H1 (cell line): ENCODE results near the gene DENND1A. TPM values are rescaled to one million over a fixed set of nuclear protein-coding genes. Genes with fewer than 3 reads are reported as not detected.

Experiments
- CTCF ChIA-PET: fragments of 300-600 bp; sonication (Branson Sonifier 250); formaldehyde crosslinking; loops from one replicate; lab custom pipeline; 2021; ENCODE audit not compliant: partially characterized antibody; lab: Charles Lee
- POLR2A ChIA-PET: fragments of 300-600 bp; sonication (Branson Sonifier 250); formaldehyde crosslinking; loops from one replicate; lab custom pipeline; 2021; ENCODE audit warnings: inconsistent platforms; ENCODE audit not compliant: partially characterized antibody; lab: Charles Lee
- DNase-seq, 2 experiments: peaks; one replicate each; pipeline versions ENCODE4 v3.0.0 to v3.0.0-alpha.2; 2010 to 2022; ENCODE audit warnings: low spot score in 2 of 2, low read depth in 1 of 2, mixed read lengths in 1 of 2
- FAIRE-seq: peaks from 2 replicates; lab custom pipeline; 2011; peaks lifted over from hg19 to GRCh38; lab: Jason Lieb, UNC
- H2AFZ ChIP-seq: 2 replicates; pipeline ENCODE4 v1.8.1; 2012; ENCODE audit warnings: low read length, inconsistent platforms
- H2AK5ac ChIP-seq: 2 replicates; pipeline ENCODE4 v1.6.1; 2013; ENCODE audit warnings: low read depth, low read length
- H2BK120ac ChIP-seq: replicated peaks from 2 replicates; pipeline ENCODE3; 2013; ENCODE audit warnings: low read depth, low read length, inconsistent platforms
- H2BK12ac ChIP-seq: 2 replicates; pipeline ENCODE4 v1.6.1; 2013; ENCODE audit warnings: low read depth, low read length
- H2BK15ac ChIP-seq: 2 replicates; pipeline ENCODE4 v1.6.1; 2013; ENCODE audit warnings: low read length
- H2BK20ac ChIP-seq: 2 replicates; pipeline ENCODE4 v1.6.1; 2013; ENCODE audit warnings: low read length
- H2BK5ac ChIP-seq: 2 replicates; pipeline ENCODE4 v1.6.1; 2013; ENCODE audit warnings: low read depth, low read length
- H3K14ac ChIP-seq: 2 replicates; pipeline ENCODE4 v1.6.1; 2013; ENCODE audit warnings: inconsistent platforms; ENCODE audit not compliant: insufficient read length
- H3K18ac ChIP-seq: 2 replicates; pipeline ENCODE4 v1.6.1; 2013; ENCODE audit warnings: low read length; ENCODE audit errors: extremely low read depth
- H3K23ac ChIP-seq: 2 replicates; pipeline ENCODE4 v1.6.1; 2013; ENCODE audit warnings: inconsistent platforms; ENCODE audit not compliant: insufficient read length
- H3K23me2 ChIP-seq: 2 replicates; pipeline ENCODE4 v1.6.1; 2013; ENCODE audit warnings: low read depth, low read length
- H3K27ac ChIP-seq: 2 replicates; pipeline ENCODE4 v1.6.1; 2011; ENCODE audit warnings: low read depth, low read length, inconsistent platforms
- H3K27me3 ChIP-seq, 4 experiments: replicated peaks in 1 of 4; 1 replicate in 1 of 4; 2 replicates in 3 of 4; pipeline versions ENCODE4 v1.6.1 to v1.8.1; 2011 to 2013; ENCODE audit warnings: low read length in 3 of 4, mild to moderate bottlenecking in 3 of 4, inconsistent platforms in 2 of 4, mixed read lengths in 2 of 4, moderate library complexity in 1 of 4; ENCODE audit not compliant: control insufficient read depth in 3 of 4, insufficient read depth in 3 of 4; ENCODE audit errors: extremely low read depth in 1 of 4
- H3K36me3 ChIP-seq, 4 experiments: 2 replicates each; pipeline versions ENCODE4 v1.6.1 to v1.8.1; 2011 to 2013; ENCODE audit warnings: mild to moderate bottlenecking in 4 of 4, low read length in 3 of 4, moderate library complexity in 2 of 4, control low read depth in 1 of 4, inconsistent platforms in 1 of 4; ENCODE audit not compliant: insufficient read depth in 4 of 4, control insufficient read depth in 2 of 4
- H3K4ac ChIP-seq: replicated peaks from 2 replicates; pipeline ENCODE3; 2013; ENCODE audit warnings: low read length, low read depth, mixed read lengths, inconsistent platforms; ENCODE audit not compliant: insufficient read length
- H3K4me1 ChIP-seq, 4 experiments: replicated peaks in 1 of 4; 1 replicate in 1 of 4; 2 replicates in 3 of 4; pipeline versions ENCODE4 v1.6.1 to v1.8.1; 2011 to 2013; ENCODE audit warnings: low read length in 3 of 4, inconsistent platforms in 2 of 4, mixed read lengths in 1 of 4; ENCODE audit not compliant: insufficient read depth in 4 of 4, control insufficient read depth in 3 of 4
- H3K4me2 ChIP-seq, 2 experiments: 2 replicates each; pipeline versions ENCODE4 v1.6.1 to v1.8.1; 2011 to 2013; ENCODE audit warnings: low read depth in 2 of 2, low read length in 2 of 2, control low read depth in 1 of 2, inconsistent platforms in 1 of 2, mild to moderate bottlenecking in 1 of 2; ENCODE audit not compliant: insufficient read depth in 1 of 2
- H3K4me3 ChIP-seq, 4 experiments: fragments of 200-600, 300-600 bp in 1 of 4; sonication (generic), shearing (Covaris generic), sonication (Bioruptor Twin) in 1 of 4; 2 replicates each; pipeline versions ENCODE4 v1.5.1 to v1.8.1; 2011 to 2016; ENCODE audit warnings: low read length in 4 of 4, low read depth in 3 of 4, control low read depth in 2 of 4, inconsistent platforms in 2 of 4, mild to moderate bottlenecking in 2 of 4, mixed read lengths in 1 of 4, moderate library complexity in 1 of 4; ENCODE audit not compliant: insufficient read depth in 2 of 4; ENCODE audit errors: extremely low read depth in 1 of 4
- H3K56ac ChIP-seq: replicated peaks from 2 replicates; pipeline ENCODE3; 2013; ENCODE audit warnings: low read depth, mild to moderate bottlenecking, mixed read lengths, low read length, inconsistent platforms; ENCODE audit not compliant: insufficient read length
- H3K79me1 ChIP-seq: 2 replicates; pipeline ENCODE4 v1.6.1; 2013; ENCODE audit warnings: low read depth, low read length, control low read depth
- H3K79me2 ChIP-seq, 2 experiments: 2 replicates each; pipeline versions ENCODE4 v1.6.1 to v1.8.1; 2012 to 2013; ENCODE audit warnings: low read length in 2 of 2, mild to moderate bottlenecking in 2 of 2, inconsistent platforms in 1 of 2; ENCODE audit not compliant: insufficient read depth in 2 of 2, control insufficient read depth in 1 of 2
- H3K9ac ChIP-seq, 4 experiments: replicated peaks in 1 of 4; 1 replicate in 1 of 4; 2 replicates in 3 of 4; pipeline versions ENCODE4 v1.6.1 to v1.8.1; 2011 to 2013; ENCODE audit warnings: low read depth in 3 of 4, low read length in 3 of 4, control low read depth in 2 of 4, mild to moderate bottlenecking in 2 of 4, moderate library complexity in 2 of 4, inconsistent platforms in 1 of 4; ENCODE audit errors: extremely low read depth in 1 of 4
- H3K9me3 ChIP-seq, 2 experiments: 2 replicates each; pipeline versions ENCODE4 v1.6.1 to v1.8.1; 2012 to 2013; ENCODE audit warnings: mild to moderate bottlenecking in 2 of 2, moderate library complexity in 2 of 2, control low read depth in 1 of 2, inconsistent platforms in 1 of 2, low read depth in 1 of 2, low read length in 1 of 2, mixed read lengths in 1 of 2; ENCODE audit not compliant: insufficient read depth in 2 of 2
- H4K20me1 ChIP-seq, 2 experiments: replicated peaks in 1 of 2; 2 replicates each; pipeline versions ENCODE3 to v1.8.1; 2011 to 2013; ENCODE audit warnings: inconsistent platforms in 2 of 2, low read length in 2 of 2, mild to moderate bottlenecking in 1 of 2; ENCODE audit not compliant: insufficient read depth in 2 of 2, control insufficient read depth in 1 of 2
- H4K5ac ChIP-seq: 2 replicates; pipeline ENCODE4 v1.6.1; 2013; ENCODE audit warnings: low read length, low read depth, mixed read lengths, inconsistent platforms; ENCODE audit not compliant: insufficient read length
- H4K8ac ChIP-seq: 2 replicates; pipeline ENCODE4 v1.8.0; 2013; ENCODE audit warnings: mild to moderate bottlenecking, moderate library complexity, low read length, inconsistent platforms; ENCODE audit not compliant: insufficient read depth; ENCODE audit errors: extremely low read depth
- H4K91ac ChIP-seq: replicated peaks from 2 replicates; pipeline ENCODE3; 2013; ENCODE audit warnings: low read length, mixed read lengths, inconsistent platforms; ENCODE audit not compliant: insufficient read length
- CBX5 ChIP-seq: fragments of 300-800, 300-1000 bp; sonication (generic); IDR thresholded peaks from 2 replicates; pipeline ENCODE4 v1.7.1; 2016; ENCODE audit warnings: antibody characterized with exemption, low read length, low read depth
- CBX8 ChIP-seq: fragments of 300-800, 300-1000 bp; sonication (generic); IDR thresholded peaks from 2 replicates; pipeline ENCODE4 v1.7.1; 2016; ENCODE audit warnings: low read depth, low read length, borderline replicate concordance
- CEBPB ChIP-seq: IDR thresholded peaks from 2 replicates; pipeline ENCODE4 v1.6.1; 2012; ENCODE audit warnings: low read depth, low read length
- EZH2 ChIP-seq: fragments of 200-600 bp; sonication (generic); IDR thresholded peaks from 2 replicates; pipeline ENCODE4 v1.7.1; 2012; ENCODE audit warnings: low read depth, mild to moderate bottlenecking, moderate library complexity, low read length, inconsistent platforms; ENCODE audit not compliant: severe bottlenecking
- GABPA ChIP-seq: IDR thresholded peaks from 2 replicates; pipeline ENCODE4 v1.6.1; 2011; ENCODE audit warnings: mild to moderate bottlenecking, low read length, moderate library complexity, borderline replicate concordance; ENCODE audit not compliant: insufficient read depth
- HDAC2 ChIP-seq, 2 experiments: fragments of 300-600 bp in 1 of 2; sonication (generic) in 1 of 2; IDR thresholded peaks; 2 replicates each; pipeline ENCODE4 v1.6.1; 2011 to 2012; ENCODE audit warnings: low read depth in 2 of 2, low read length in 2 of 2, mild to moderate bottlenecking in 2 of 2, moderate library complexity in 2 of 2, borderline replicate concordance in 1 of 2, inconsistent platforms in 1 of 2
- KDM4A ChIP-seq: IDR thresholded peaks from one replicate; pipeline ENCODE4 v1.7.1; 2012; ENCODE audit warnings: low read depth, mild to moderate bottlenecking, moderate library complexity, low read length, inconsistent platforms; ENCODE audit not compliant: severe bottlenecking
- POU5F1 ChIP-seq: IDR thresholded peaks from 2 replicates; pipeline ENCODE4 v1.6.1; 2011; ENCODE audit warnings: low read depth, mild to moderate bottlenecking, low read length, moderate library complexity
- RNF2 ChIP-seq: fragments of 200-900, 300-1000 bp; sonication (generic); IDR thresholded peaks from 2 replicates; pipeline ENCODE4 v1.7.1; 2016; ENCODE audit warnings: borderline replicate concordance, low read depth, mild to moderate bottlenecking, antibody characterized with exemption, low read length; ENCODE audit not compliant: poor library complexity, severe bottlenecking; ENCODE audit errors: missing control alignments
- RXRA ChIP-seq: IDR thresholded peaks from 2 replicates; pipeline ENCODE4 v1.6.1; 2011; ENCODE audit warnings: low read depth, mild to moderate bottlenecking, low read length, moderate library complexity; ENCODE audit not compliant: insufficient read depth
- SUZ12 ChIP-seq: fragments of 200-600 bp; sonication (generic); IDR thresholded peaks from 2 replicates; pipeline ENCODE4 v1.6.1; 2012; ENCODE audit warnings: mild to moderate bottlenecking, inconsistent platforms, low read length, moderate library complexity, mixed read lengths
- TAF1 ChIP-seq: IDR thresholded peaks from 2 replicates; pipeline ENCODE4 v1.6.1; 2011; ENCODE audit warnings: mild to moderate bottlenecking, low read depth, low read length
- WGBS, 2 experiments: shearing (Covaris generic) in 1 of 2; methylation state at CpG; one replicate each; pipeline versions ENCODE4 v1.1.6 to v1.1.7; 2013 to 2015; ENCODE audit warnings: low lambda C conversion rate in 2 of 2, mixed read lengths in 2 of 2, inconsistent platforms in 1 of 2, low coverage in 1 of 2, missing lambda C conversion rate in 1 of 2; ENCODE audit not compliant: insufficient replicate concordance in 2 of 2, insufficient coverage in 1 of 2, insufficient read length in 1 of 2; ENCODE audit errors: extremely low coverage in 1 of 2, missing lambda C conversion rate in 1 of 2; 5-methylcytosine and 5-hydroxymethylcytosine counted together
- polyA plus RNA-seq, 7 experiments: library from polyadenylated mRNA; depleted of rRNA in 3 of 7; stranded (reverse) in 5 of 7; unstranded in 2 of 7; fragments of >200 nt in 5 of 7; fragments of 200-250 nt in 2 of 7; gene quantifications; 1 replicate in 5 of 7; 2 replicates in 1 of 7; 4 replicates in 1 of 7; pipeline versions ENCODE4 v1.2.1 to v1.2.3, GENCODE V29; 2011 to 2013; ENCODE audit warnings: missing spikeins in 2 of 7, mixed read lengths in 2 of 7
- total RNA-seq: library from RNA; stranded (reverse); fragmentation: NEBNext Ultra II Directional; extraction: Animal tissue kit (Norgen Biotek cat#: 25700); gene quantifications from 2 replicates; pipeline ENCODE4 v1.2.1, GENCODE V29; 2021
- TF ChIP-seq, protein P1 (sequence below): IDR thresholded peaks from 2 replicates; pipeline ENCODE4 v1.6.1; 2011; ENCODE audit warnings: low read depth, mild to moderate bottlenecking, low read length; ENCODE audit not compliant: insufficient read depth

DENND1A gene
- total and polyA plus RNA-seq, 2 of the 8 experiments (the other 6 are each of a cell fraction or from before 2014, with no cell fraction given) = 24.1 to 26.4 TPM

GRCh38 chr9:123629531-123629930 lies 300.4 kb downstream of the DENND1A start:
- Histone ChIP-seq H3K18ac (no peak overlapping the region), H2BK15ac (no peak overlapping the region), H2AFZ (no peak overlapping the region), H3K79me2 (no peaks in the 10 kb centered on the region), H3K9me3 (no peaks in the 10 kb centered on the region), H3K27ac (no peak overlapping the region), H3K4me3 (no peak overlapping the region), H4K20me1 (no peaks in the 10 kb centered on the region), H2BK5ac (no peak overlapping the region), H3K23ac (no peak overlapping the region), H3K79me1 (no peaks in the 10 kb centered on the region), H3K4ac (no peak overlapping the region), H2BK20ac (no peak overlapping the region), H4K91ac (no peak overlapping the region), H3K36me3 (no peaks in the 10 kb centered on the region), H3K23me2 (no peaks in the 10 kb centered on the region), H4K8ac (no peak overlapping the region), H3K56ac (no peak overlapping the region), H3K4me2 (no peak overlapping the region), H3K9ac (no peak overlapping the region), H2BK12ac (no peak overlapping the region), H2BK120ac (no peak overlapping the region), H3K14ac (no peak overlapping the region), H3K4me1 (no peaks in the 10 kb centered on the region), H4K5ac (no peak overlapping the region), H2AK5ac (no peak overlapping the region), H3K27me3 (no peaks in the 10 kb centered on the region)
- WGBS, 2 experiments = 96% methylated on average over 3 of the region's 3 CpGs; no CpG with 5 or more reads in 1 of the 2 experiments
- no peak for FAIRE-seq
- ChIA-PET POLR2A (no interaction called here), CTCF (no interaction called here)
- no peak for DNase-seq
- TF ChIP-seq GABPA (no peak), RXRA (no peak), POU5F1 (no peak), CBX8 (no peak), CBX5 (no peak), HDAC2 (IDR thresholded peaks at IDR 0.05; ENCODE audit: borderline replicate concordance in 1 of 2, low read depth in 2 of 2, low read length in 2 of 2) (no peak), CEBPB (no peak), RNF2 (no peak), KDM4A (no peak), SUZ12 (no peak), TAF1 (no peak), EZH2 (no peak)
- TF ChIP-seq, protein P1, sequence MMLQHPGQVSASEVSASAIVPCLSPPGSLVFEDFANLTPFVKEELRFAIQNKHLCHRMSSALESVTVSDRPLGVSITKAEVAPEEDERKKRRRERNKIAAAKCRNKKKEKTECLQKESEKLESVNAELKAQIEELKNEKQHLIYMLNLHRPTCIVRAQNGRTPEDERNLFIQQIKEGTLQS = no peak
